CD4-positive, alpha-beta T cell treated with Interleukin-17A for 4 hours (primary cell): ENCODE results near the gene CIDEB.

ENCODE experiments used
- DNase-seq: peaks from one replicate; pipeline ENCODE4 v3.0.0-alpha.2; 2020; ENCODE audit warnings: mixed read lengths

Gene CIDEB

DNA sequence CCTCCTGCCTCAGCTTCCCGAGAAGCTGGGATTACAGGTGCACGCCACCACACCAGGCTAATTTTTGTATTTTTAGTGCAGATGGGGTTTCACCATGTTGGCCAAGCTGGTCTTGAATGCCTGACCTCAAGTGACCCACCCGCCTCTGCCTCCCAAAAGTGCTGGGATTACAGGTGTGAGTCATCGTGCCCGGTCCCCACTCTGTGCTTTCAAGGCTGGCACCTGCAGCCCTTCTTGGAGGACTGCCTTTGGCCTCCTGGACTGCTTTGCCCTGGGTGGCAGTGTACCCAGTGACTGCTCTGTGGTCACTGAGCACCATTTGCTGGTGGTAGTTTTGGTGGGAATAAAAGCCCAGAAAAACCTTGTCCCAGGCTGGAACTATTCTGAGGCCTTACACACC lies 20.8 kb downstream of the CIDEB start:
- DNase-seq, result no peak

- DNase-seq, result no peak
These were observed 22.4 kb downstream of the CIDEB start for GRCh38 chr14:24285351-24285750.

DNA sequence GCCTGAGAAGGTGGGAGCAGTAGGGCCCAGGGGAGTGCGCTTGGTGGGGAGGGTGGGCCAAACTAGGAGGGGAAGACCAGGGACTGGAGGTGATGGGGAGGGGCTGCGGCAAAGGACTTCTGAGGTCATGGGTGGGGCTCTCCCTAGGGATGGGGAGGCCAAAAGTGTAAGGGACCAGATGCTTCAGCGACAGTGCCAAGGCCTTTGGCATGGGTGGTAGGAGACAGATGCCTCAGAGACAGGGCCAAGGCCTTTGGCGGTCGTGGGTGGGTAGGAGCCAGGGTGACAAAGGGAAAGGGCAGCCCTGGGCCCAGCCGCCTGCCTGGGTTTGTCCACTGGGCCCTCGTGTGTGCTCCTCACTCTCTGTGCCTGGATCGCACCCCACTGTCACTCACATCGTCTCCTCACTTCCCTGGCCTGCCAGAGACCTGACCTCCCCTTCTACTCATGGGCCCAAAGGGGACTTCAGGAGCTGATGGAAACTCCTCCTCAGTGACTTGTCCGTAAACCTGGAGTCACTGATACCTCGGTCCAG lies 23.2 kb downstream of the CIDEB start:
- DNase-seq, result no peak

DNA sequence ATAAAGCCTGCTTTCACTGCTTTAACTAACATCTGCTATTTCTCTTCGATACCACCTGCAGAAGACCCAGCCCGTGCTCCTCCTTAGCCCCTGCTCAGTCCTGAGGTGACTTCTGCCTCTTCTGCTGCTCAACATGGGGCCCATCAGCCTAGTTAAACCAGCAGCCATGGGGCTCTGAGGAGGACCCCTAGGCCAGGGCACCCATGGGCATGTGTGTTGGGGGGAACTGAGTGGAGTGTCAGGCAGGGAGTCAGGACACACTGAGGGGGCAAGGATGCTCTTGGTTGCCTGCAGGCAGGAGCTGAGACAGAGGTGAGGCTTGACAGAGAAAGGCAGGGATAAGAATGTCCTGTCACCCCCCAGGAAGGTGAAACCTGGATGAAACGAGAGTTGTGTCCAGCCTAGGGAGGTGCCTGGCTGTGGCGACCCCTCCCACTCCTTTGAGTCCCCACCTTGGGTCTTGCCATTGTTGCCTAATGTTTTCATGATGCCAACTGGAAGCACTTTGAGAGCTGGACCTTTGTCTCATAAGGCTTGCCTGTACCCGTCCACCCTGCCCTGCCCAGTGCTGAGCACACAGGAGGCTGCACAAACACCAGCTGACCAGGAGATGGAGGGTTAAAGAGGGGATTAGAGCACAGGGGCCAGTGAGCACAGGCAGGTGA lies 23.8 kb downstream of the CIDEB start:
- DNase-seq, result no peak

GRCh38 chr14:24282736-24283135 lies 25.0 kb downstream of the CIDEB start:
- no peak for DNase-seq

- no peak for DNase-seq
These were observed 26.1 kb downstream of the CIDEB start for GRCh38 chr14:24281636-24282035.

- no peak for DNase-seq
These were observed 26.8 kb downstream of the CIDEB start for GRCh38 chr14:24280797-24281460.

DNA sequence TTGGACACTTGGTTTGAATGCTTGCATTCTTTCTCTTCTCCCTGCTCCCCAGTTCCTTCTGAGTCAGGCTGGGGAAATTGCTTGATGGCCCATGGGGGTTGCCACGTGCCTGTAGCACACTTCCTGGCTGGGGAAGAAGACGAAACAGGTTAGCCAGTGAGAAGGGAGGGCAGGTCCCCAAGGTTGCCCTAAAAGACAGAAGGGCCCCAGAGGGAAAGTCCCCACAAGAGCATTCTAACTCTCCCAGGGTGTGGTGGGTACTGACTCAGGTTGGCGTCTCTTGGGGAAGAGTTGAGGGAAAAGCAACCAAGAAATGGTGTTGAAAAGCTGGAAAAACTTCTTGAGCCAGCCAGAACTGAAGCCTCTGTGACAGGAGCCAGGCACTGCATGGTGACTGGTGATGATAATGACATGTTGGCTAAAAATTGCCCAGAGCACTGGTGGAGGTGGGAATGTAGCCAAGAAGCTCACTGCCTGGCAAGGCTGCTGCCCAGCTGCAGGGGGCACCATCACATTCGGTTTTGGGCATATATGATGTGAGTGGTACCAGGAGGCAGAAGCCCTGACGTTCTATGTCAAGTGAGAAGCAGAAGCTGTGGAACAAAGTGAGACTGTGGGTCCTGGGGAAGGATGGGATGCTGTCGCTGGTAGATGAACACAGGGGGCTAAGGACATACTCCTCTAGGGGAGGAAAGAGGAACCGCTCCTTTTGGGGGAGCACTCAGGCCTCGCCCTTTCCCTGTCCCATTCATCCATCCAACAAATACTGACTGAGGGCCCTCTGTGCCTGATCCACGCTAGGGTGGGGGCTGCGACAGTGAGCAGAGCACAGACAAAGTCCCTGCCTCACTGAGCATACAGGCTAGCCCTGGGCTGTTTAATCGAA lies 28.2 kb downstream of the CIDEB start:
- peak; percentile 53 for DNase-seq

- no peak for DNase-seq
These were observed 29.4 kb downstream of the CIDEB start for GRCh38 chr14:24278424-24278823.

GRCh38 chr14:24277606-24278321 lies 30.0 kb downstream of the CIDEB start:
- no peak for DNase-seq

DNA sequence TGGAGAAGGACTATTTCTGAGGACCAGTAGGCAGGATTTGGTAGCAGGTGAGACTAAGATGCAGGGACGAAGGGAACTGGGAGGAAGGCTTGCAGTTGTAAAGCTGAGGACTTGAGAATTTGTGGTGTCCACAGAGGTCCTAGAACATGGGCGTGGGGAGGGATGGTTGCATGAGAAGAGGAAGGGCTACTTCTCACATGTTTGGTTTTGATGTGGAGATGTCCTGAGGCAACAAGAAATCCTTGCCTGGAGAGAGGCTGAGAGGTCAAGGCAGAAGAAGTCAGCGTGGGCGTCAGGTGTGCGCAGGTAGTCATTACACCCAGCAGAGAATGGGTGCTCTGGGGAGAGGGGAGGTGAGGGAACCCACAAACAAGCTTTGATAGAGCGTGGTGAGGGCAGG lies 30.7 kb downstream of the CIDEB start:
- DNase-seq, result no peak

DNA sequence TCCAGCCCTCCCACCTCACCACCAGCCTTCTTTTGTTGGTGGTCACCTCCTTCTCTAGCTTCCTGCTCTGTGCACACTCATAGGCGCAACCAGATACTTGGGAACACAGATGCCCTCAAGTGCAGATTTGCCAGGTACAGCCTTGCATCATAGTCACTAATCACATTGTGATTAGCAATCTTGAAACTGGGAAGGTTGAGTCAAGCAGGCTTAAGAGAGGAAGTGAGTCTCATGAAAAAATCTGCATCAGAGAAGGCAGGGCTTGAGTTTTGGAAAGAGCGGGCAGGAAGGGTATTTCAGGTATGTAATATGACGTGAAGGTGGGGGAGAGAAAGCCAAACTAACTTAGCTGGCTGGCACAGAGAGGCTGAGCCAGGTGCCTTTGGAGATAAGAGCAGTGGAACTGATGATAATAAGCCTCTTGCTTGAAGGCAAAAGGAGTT lies 33.7 kb downstream of the CIDEB start:
- DNase-seq, result peak; percentile 49

- DNase-seq, result no peak
These were observed 34.3 kb downstream of the CIDEB start for GRCh38 chr14:24273422-24273998.

DNA sequence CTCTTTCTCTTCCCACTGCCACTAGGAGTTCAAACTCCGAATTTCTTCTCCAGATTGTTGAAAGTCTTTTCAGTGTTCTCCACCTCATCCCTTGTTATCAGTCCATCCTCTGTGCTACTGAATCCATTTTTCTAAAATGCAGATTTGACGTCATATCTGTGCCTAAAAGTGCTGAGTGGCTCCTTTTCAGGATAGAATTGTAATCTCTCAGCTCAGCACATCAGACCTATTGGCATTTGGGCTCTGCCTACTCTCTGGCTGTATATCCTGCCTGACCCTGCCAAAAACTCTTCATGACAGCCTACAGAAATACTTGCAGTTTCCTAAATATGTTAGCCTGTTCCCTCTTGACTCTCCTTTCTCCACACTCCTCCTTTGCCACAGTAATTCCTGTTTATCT lies 35.3 kb downstream of the CIDEB start:
- DNase-seq, result no peak

- DNase-seq, result no peak
These were observed 35.9 kb downstream of the CIDEB start for GRCh38 chr14:24271834-24272263.

- DNase-seq, result peak; percentile 94
These were observed 36.5 kb downstream of the CIDEB start, which contains the start of gene RABGGTA for GRCh38 chr14:24271134-24271833. Gene RABGGTA, minus strand, starts transcription at chr14:24271597. Its CDS starts 482 bp downstream, at chr14:24271115.

DNA sequence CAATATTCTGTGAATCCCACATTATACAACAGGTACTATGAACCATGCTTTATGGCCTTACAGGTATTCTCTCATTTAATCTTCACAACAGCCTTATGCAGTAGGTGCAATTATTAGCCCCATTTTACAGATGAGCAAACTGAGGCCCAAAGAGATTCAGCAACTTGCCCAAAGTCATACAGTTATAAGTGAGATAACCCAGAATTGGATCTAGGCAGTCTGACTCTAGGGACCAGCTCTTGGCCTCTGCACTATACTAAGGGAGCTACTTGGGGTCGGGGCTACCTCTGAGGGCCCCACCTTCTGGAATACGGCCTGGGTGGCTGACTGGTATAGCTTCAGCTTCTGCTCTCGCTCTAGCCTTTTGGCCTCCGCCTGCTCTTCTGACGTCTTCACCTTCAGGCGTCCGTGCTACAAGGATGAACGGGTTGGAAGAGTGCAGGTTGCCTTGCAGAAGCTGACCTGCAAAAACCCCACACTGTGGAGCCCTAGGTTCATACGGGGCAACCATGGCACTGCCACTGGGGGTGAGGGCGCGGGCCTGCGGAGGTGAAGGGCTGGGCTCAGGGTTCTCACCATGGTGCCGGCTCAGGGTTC lies 37.1 kb downstream of the CIDEB start:
- no peak for DNase-seq

DNA sequence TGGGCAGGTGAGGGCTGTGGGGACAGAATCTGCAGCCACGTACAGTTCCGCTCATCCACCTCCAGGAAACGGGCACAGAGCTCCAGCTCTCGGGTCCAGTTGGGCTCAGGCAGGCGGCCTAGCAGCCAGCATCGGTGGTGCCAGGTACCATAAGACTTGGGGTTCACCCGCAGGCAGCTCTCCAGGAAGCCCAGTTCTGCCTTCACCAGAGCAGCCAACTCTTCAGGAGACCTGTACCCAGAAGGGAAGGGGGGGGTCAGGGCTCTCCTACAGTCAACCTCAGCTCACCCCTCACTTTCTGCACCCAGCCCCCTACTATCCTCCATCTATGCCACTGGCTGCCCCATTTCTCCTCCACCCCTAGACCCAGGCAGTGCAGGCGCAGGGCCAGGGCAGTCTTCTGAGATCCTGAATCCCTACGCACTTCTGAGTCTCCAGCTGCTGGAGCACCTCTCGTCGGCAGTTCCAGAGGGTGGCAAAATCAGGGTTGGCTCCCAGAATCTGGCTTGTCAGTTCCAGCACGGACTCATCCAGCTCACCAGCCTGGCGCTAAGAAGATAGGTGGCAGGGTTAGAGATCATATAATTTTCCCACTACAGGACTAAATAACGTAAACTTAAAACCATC lies 37.8 kb downstream of the CIDEB start:
- no peak for DNase-seq

DNA sequence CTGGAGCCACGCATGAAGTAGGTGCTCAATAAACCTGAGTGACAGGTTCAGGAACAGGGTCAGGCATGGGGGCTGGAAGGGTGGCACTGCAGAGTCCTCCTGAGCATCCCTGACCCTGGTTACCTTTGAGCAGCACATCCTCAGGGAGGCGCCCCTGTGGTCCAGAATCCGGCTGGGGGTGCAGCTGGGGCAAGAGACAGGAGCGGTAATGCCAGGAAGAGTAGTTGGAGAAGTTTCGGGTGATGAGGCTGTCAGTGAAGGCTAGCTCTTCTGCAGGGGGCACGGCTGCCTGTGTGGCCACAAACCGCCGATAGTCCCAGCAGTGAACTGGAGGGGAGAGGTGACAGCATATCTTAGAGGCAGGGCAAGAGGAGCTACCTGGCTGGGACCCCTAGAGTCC lies 38.4 kb downstream of the CIDEB start:
- no peak for DNase-seq

- DNase-seq, result no peak
These were observed 39.6 kb downstream of the CIDEB start for GRCh38 chr14:24268225-24268624.

DNA sequence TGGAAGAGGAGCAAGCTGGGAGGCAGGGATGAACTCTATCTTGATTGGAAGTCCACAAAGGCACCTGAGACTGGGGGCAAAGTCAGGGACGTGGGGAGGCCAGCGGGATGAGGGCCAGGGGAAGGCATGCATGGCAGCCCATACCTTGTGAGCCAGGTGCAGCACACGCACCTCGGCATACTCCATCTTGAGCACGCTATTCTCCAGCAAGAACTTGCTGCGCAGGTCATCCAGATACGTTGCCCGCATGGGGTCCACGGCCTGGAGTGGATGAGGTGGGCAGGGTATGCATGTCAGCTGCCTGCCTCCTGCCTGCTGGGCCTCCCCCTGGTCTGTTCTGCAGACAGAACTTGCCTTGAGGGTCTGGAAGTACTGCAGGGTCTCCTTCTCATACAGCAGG lies 40.3 kb downstream of the CIDEB start:
- DNase-seq, result no peak
